ENCODE measurements around the gene SMAD6.

The SMAD6 gene

DNA sequence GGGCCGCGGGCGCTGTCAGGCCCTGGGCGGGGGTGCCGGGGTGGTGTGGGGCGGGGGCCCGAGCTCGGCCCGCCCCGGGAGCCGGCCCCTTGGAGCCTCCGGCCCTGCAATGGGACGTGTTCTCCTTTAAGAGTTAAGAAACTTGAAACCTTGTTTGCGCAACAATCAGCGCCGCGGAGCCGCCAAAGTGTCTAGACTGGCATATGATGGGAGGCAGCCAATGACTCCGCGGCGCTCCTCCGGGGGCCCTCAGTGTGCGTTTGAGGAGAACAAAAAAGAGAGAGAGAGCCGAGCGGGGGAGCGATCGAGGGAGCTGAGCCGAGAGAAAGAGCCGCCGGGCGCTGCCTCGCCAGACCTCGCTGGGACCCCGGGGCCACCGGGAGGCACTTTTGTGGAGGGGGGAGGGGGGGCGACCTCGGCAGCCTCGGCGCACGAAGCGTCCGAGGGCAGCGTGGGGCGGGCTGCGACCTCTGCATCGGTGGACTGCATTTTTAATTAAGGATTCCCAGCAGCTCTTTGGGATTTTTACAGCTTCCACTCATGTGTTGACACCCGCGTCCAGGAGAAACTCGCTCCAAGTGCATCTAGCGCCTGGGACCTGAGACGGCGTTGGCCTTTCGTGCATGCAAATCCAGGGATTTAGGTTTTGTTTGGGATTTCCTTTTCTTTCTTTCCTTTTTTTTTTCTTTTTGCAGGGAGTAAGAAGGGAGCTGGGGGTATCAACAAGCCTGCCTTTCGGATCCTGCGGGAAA lies at the start of gene SMAD6:
Gene SMAD6 (plus strand): TSS at position 202 of the 752 bp plus-strand sequence. CDS start 1,023 bp downstream, outside the sequence.
- DNase-seq (ENCODE audit: low spot score): peak; percentile 66

DNA sequence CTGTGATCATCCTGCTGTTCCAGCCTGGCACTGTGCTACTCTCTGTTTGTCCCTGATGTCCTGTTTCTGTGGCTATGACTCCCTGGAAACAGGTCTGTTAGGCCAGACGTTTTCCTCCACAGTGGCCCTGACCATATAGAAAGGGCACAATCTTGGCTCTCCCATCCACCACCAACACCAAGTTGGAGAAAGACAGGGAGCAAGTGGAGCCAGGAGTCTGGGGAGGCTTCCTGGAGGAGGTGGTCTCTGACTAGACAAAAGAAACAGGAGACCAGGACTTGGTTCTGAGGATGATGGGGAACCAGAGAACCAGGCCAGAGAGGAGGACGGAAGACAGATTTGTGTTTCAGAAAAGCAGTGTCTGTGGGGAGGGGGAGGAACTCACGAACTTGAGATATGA lies 49.2 kb upstream of the SMAD6 start:
- DNase-seq (ENCODE audit: low spot score): no peak

DNA sequence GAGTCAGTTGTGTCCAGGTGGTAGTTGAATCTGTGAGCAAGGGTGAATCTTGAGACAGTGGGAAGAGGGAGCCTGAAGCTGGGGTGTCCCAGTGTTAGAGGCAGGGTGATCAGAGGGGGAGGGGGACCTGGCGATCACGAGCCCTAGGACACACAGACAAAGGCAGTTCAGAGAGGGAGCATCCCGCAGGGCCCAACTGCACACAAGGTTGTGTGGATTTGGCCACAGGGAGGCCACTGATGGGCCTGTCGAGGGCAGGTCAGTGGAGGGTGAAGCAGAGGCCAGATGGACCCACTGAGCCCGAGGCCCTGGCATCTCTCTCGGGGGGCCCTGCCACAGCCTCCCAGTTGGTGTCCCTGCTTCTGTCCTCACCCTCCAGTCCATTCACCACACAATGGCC lies 48.6 kb upstream of the SMAD6 start:
- no peak for DNase-seq (ENCODE audit: low spot score)

DNA sequence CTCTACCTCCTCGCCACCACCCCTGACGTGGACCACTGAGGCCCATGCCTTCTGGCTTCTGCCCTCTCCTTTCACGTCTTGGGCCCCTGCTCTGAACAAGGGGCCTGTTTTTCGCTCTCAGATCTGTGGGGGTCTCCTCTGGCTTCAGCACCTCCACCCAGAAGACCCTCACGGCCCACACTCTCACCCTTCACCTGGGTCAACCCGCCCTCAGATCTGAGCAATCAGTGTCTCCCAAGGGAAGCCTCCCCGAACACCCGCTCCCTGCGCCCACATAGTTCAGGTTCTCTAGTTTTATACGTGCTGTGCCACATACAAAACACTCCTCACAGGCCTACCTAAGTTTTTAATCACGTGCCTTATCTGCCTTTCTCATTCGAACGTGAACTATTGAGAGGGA lies 48.2 kb upstream of the SMAD6 start:
- no peak for DNase-seq (ENCODE audit: low spot score)

DNA sequence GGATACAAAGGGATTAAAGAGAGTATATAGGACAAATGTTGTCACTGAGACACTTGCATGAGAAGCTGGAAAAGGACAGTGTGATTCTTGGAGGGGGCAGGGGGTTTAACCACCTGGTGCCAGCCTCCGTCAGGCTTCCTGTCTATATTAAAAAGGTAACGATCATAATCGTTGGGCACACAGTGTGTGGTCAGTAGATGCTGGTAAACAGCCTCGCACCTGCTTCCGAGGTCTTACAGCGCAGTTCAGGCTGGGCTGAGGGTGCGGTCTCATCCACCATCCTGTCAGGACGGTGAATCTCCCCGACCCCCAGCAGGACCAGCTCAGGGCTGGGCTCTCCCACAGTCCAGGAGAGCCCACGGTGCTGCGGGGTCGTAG lies 47.7 kb upstream of the SMAD6 start:
- DNase-seq (ENCODE audit: low spot score): no peak

DNA sequence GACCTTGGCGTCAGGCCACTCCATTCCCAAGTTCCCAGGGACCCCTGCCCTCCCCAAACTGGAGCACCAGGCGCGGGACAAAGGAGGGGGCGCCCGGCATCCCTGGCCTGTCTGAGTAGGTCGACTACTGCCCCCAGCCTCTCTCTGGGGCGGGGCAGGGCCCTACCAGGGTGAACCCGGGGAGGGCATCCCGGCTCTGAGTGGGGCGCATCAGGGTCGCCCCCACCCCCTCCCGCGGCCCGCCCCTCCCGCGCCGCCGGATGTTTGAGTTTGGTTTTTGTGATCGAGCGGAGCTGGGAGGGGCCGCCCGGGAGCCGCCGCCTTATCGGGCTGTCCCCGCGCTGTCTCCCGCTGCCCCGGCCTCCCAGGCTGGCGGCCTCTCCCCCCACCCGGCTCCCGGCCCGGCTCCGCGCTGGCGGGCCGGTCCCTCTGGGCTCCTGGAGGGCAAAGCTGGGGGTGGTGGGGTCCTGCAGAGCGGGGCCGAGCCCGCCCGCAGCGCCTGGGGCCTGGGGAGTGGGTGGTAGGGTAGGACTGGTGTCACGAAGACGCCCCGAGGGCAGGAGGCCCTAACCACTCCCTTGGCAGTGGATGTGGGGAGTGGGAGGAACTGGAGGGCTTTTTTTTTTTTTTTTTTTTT lies 47.2 kb upstream of the SMAD6 start:
- no peak for DNase-seq (ENCODE audit: low spot score)

DNA sequence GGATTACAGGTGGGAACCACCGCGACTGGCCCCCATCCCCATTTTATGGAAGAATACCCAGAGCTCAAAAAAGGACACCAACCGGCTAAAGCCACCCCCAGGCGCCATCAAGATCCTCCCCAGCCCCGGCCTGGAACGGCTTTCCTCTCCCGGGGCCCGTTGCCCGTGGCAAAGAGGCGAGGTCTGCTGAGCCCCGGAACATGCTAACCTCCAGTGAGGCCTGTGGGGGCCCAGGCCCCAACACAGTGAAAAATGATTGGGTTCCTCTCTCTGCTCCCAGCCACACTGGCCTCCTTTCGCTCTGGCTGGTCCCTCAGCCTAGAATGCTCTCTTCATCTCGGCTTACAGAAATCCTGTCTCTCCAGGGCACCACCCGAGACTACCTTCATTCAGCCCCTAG lies 46.5 kb upstream of the SMAD6 start:
- DNase-seq (ENCODE audit: low spot score): no peak

DNA sequence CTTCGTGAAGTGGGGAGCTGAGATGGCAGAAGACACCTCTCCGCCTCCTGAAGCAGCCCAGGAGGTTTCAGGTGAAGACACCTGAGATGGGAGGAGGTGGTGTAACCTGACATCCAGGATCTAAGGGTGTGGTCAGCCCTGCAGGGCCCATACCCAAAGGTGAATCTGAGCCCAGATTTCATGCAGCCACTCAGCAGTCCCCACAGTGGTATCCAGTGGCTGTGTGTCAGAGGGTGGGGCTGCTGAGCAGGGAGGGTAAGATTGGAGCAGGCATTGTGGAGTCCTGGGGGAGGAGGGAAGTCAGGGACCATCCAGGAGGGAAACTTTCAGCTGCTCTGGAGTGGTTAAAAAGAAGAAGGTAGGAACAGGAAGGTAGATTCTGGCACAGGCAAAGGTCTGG lies 46.0 kb upstream of the SMAD6 start:
- no peak for DNase-seq (ENCODE audit: low spot score)

DNA sequence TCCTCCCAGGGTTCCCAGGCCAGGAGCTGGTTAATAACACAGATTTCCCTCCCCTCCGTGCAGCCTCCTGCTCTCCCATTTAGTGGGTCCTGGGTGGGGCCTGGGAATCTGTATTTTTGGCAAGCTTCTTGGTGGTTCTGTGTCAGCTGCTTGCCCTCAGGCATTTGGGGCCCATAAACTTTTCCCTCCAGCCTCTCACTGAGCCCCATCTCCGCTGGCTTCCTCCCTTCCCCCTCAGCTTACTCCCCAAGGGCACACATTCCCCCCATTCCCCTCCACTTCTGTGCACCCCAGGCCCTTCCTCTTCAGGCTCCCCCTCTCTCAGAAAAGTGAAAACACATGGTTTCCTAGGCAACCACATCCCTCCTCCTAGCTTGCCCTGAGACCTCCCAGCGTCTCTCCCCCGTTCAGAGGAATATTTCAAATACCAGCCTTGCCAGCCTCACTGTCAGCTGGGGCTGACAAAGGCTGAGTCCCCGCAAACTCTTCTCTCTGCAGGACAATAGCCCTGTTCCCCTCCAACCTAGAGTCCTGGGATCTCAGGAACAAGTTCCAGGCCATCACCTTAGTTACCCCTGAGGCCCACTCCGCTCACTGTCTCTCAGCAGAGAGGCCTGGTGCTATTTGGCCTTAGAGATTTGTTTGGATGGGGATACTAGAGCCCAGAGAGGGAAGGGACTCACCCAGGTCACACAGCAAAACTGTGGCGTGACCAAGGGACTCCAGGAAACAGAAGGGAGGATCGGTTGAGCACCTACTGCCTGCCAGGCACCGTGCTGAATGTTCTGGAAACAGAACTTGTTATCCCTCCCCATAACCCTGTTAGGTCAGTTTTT lies 44.6 kb upstream of the SMAD6 start:
- no peak for DNase-seq (ENCODE audit: low spot score)

DNA sequence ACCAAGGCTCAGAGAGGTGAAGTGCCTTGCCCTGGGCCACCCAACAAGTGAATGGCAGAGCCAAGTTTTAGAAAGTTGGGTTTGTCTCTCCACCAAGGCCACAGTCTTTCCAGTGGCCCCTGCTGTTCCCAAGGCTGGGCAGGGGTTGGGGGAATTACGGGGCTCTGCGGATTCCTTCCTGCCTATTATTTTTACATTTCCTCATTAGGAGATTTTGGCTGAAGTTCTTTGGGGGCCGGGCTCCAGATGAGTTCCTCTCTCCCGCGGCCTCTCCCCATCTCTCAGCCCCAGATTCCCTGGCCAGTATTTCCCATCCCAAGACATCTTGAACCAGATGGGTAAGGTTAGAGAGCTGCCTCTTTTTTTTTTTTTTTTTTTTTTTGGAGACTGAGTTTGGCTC lies 44.0 kb upstream of the SMAD6 start:
- no peak for DNase-seq (ENCODE audit: low spot score)

DNA sequence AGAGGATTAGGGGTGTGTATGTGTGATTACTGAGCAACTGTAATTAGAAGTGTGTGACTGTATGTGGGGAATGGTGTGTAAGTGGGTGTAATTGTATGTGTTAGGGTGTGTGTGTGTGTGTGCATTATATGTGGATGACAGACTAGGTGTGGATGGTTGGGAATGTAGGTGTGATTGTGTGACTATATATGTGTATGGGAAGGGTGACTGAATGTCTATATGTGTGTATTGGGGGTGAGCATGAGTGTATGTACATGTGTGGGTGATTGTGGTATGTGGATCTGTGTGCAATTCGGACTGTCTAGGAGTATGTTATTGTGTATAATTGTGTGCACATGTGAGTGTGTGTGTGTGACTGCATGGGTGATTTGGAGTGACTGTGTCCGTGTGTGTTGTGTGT lies 43.2 kb upstream of the SMAD6 start:
- DNase-seq (ENCODE audit: low spot score): no peak

DNA sequence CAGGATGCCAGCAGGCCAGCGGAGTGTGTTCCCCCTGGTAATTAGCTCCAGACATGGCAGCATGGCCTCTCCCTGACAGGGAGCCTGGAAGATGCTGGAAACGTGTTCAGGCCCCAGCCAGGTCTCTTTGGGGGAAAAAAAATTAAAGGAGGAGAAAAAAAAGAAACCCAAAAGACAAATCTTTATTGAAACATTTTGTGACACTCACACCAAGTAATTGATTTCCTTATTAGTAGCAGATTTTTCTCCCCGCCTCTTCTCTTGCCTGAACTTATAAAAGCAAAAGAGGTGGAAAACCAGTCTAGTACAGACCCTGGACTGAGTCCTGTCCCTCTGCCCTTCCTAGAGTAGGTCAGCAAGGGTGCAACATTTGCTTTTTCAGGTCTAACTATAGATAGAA lies 42.7 kb upstream of the SMAD6 start:
- no peak for DNase-seq (ENCODE audit: low spot score)

DNA sequence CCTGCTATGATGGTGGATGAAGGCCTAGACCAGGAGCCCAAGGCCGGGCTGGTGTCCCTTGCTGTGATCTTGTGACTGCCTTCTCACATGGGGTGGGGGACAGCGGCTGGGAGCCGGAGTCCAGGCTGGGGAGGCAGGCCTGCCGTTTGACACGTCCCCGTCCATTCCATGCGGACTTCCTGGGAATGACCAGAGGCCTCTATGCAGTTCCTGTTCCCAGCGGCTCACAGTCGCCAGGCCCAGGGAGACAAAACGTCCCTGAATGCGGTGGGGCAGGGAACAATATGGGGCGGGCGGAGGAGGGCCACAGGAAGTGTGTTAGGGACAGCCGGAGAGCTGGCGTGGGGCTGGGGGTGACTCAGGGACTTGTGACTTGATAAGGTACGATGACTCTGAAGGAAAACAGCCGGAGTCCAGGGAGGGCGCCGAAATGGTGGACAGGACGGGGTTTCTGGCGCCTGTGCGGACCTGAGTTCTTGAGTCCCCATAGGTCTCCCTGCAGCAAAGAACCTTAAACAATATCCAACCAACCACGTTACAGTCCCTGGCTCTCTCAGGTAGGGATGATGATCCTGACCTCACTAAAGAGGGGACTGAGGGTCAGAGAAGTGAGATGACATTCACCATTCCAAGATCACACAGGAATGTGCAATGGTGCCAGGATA lies 40.5 kb upstream of the SMAD6 start:
- no peak for DNase-seq (ENCODE audit: low spot score)

DNA sequence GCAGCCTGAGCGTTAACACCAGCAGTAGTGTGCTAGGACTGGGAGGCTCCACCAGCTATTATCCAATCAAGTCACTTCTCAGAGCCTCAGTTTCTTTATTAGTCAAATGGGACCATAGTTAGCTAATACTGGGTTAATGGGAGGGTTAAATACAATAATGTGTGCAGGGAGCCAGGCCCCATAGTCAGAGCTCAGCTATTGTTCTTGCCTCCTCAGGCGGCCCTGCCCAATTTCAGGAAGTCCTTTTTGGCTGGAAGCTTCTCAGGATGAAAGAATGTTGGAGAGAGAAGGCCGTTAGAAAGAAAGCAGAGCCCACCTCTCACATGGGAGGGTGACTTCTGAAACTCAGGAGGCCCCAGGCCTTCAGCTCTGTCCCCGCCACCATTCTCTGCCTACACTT lies 39.5 kb upstream of the SMAD6 start:
- no peak for DNase-seq (ENCODE audit: low spot score)

DNA sequence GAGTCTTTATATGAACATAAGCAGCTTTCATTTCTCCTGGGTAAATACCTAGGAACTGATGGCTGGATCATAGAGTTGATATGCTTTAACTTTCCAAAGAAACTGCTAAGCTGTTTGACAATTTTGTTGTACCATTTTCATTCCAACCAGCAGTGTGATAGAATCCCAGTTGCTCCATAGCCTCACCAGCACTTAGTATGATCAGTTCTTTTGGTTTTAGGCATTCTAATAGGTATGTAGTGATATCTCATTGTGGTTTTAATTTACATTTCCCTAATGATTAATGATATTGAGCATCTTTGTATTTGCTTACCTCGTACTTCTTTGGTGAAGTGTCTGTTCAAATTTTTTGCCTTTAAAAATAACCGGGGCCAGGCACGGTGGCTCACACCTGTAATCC lies 38.4 kb upstream of the SMAD6 start:
- no peak for DNase-seq (ENCODE audit: low spot score)

DNA sequence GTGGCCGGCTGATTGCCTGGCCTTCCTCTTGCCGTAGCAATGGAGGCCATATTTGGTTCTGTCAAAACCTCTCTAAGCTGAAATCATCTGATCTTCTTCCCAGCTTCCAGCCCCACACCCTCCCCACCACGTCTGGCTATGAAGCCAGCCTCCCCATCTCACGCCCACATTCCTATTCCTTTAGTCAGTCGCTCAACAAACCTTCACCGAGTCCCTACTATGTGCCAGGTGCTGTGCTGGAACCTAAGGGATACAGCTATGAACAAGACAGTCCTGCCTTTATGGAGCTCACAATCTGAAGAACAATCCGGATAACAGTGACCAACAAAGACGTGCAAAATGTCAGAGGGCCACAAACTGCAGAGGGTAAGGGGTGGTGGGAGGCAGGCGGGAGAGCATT lies 31.9 kb upstream of the SMAD6 start:
- DNase-seq (ENCODE audit: low spot score): no peak

DNA sequence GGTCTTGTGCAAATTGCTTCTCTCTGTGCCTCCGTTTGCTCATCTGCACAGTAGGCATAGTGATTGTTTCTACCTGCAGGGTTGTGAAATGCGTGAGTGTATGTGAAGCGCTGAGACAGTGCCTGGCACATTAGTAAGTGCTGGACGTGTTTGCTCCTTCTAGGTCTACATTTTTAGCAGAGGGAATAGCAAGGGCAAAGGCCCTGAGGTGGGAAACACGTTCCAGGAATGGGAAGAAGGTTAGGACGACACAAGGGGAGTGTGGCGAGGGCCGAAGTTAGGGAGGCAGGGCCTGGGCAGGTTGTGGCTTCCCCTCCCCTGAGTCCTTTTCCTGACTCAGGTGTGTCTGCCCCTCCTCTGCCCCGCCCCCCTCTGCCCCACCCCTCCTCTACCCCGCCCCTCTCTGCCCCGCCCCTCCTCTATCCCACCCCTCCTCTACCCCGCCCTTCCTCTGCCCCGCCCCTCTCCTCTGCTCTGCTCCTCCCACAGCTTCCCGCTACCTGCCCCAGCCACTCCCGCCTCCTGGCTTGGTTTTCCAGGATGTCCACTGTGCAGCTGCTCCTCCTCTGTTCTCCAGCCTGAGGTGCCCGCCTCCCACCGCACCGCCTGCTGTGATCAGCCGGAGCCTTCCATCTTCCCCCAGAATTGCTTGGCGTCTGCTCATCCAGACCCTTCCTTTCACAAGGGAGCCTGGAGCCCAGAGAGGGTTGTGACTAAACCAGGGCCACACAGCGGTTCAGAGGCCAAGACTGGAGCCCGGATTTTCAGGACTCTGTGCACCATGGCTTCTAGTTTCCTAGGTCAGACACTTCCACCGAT lies 31.1 kb upstream of the SMAD6 start:
- DNase-seq (ENCODE audit: low spot score): no peak

DNA sequence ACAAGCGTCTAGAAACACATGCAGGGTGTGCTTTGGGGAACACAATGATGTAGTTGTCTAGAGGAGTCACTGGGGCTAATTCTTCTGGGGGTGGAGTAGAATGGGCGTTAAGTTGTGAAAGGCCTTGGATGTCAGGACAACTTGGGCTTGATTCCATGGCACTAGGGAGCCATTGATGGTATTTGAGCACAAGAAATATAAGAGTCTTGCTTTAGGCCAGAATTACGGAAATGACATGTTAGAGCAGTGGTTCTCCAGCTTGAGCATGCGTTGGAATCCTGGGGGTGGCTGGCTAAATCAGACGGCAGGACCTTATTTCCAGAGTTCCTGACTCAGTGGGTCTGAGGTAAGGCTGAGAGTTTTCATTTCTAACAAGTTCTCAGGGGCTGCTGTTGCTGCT lies 29.2 kb upstream of the SMAD6 start:
- no peak for DNase-seq (ENCODE audit: low spot score)

DNA sequence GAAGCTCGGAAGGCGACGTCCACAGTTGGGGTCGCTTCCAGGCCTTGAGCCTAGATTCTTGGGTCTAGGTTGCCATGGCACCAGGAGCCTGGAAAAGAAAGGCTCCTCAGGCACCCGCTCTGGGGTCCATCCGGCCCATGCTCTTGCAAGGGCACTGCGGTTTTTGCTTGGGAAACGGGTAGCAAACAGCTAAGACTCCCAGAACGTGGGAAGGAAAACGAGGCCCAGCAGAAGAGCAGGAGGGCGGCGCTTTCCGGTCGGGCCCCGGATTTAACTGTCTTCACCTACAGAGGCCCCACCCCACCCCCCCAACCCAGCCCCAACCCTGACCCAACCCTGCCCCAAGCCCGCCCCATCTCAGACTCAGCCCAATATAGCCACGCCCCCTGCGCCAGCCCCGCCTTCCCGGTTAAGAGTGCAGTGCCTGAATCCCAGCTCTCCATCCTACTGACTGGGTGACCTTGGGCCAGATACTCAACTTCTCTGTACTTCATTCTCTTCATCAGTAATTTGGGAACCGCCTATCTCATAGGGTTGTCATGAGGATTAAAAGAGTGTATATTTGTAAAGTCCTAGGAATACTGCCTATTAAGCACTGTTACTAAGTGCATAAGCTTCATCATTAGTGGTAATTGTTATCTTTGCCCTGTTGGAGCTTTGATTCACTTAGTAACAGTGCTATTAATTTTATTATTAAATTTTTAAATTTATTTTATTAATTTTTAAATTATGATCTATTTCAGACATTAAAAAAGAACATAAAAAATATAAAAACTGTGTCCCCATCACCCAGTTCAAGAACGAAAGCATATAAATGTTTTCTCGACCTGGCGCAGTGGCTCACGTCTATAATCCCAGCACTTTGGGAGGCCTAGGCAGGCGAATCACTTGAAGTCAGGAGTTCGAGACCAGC lies 28.4 kb upstream of the SMAD6 start:
- DNase-seq (ENCODE audit: low spot score): no peak

DNA sequence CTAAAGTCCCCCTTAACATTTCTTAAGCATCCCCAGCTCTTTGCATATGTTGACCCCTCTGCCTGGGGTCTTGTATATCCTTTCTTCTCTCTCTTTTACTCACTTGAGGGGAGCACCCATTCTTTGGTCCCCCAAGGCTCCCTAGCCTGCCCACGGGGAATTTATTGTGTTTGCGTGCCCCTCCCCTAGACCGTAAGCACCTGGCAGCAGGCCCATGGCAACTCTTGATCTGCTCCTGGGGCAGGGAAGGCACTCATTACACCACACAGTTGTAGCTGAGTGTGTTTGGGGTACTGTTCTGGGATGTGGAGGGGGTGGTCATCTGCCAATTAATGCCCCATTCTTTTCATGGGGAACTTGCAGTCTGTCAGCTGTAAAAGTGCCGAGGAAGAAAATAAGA lies 27.3 kb upstream of the SMAD6 start:
- DNase-seq (ENCODE audit: low spot score): no peak

DNA sequence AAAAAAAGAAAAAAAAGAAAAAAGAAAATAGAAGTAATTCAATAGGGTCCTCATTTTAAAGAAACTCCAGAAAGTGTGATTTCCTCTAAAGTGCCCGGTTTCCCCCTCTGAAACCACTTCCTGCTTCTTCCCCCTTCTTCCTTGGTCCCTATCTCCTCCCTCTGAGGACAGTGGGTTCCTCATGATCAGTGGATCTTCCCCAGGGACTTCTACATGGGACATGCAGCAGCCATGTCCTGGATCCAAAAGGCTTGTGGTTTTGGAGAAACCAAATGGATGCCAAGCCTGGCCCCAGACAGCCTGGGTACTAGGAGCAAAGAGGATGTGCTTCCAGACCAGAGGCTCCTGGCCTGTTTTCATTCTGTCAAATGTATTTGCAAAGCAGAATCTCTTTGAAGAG lies 26.6 kb upstream of the SMAD6 start:
- no peak for DNase-seq (ENCODE audit: low spot score)

All from COLO829 (cell line).